Naive thymus-derived CD8-positive, alpha-beta T cell (primary cell): Measurements from ENCODE around the gene ABL1. TPM values are rescaled to one million over a fixed set of nuclear protein-coding genes. Genes with fewer than 3 reads are reported as not detected.

Experiments used
- ATAC-seq, 2 donors: fragments of 150-1000 bp; cut with Tn5 transposase in 1 of 2; sonication (Bioruptor Pico), chemical (Tn5 transposase) in 1 of 2; 1 replicate in 1 of 2; 2 replicates in 1 of 2; pipeline ENCODE4 v1.10.0; 2021; ENCODE audit warnings: mild to moderate bottlenecking in 2 of 2, moderate library complexity in 2 of 2
- POLR2A ChIA-PET: fragments of 350-600 bp; sonication (Branson Sonifier 250); formaldehyde crosslinking; loops from one replicate; lab custom pipeline; 2021; ENCODE audit warnings: antibody characterized with exemption; lab: Charles Lee
- DNase-seq, 10 donors: peaks; one replicate each; pipeline versions ENCODE4 v3.0.0 to v3.0.0-alpha.2; 2020 to 2022
- H3K27ac Mint-ChIP-seq, 10 donors: one replicate each; pipeline ENCODE4 v1.8.0; 2020 to 2022; ENCODE audit warnings: mild to moderate bottlenecking in 10 of 10, mixed read lengths in 10 of 10, moderate library complexity in 4 of 10, inconsistent platforms in 1 of 10
- H3K27me3 Mint-ChIP-seq, 5 donors: one replicate each; pipeline ENCODE4 v1.8.0; 2021 to 2022; ENCODE audit warnings: mixed read lengths in 5 of 5
- H3K36me3 Mint-ChIP-seq, 3 donors: one replicate each; pipeline ENCODE4 v1.8.0; 2020 to 2022; ENCODE audit warnings: mixed read lengths in 3 of 3, mild to moderate bottlenecking in 2 of 3, inconsistent platforms in 1 of 3
- H3K4me1 Mint-ChIP-seq, 4 donors: one replicate each; pipeline ENCODE4 v1.8.0; 2021 to 2022; ENCODE audit warnings: mixed read lengths in 4 of 4
- H3K4me3 Mint-ChIP-seq, 10 donors: one replicate each; pipeline ENCODE4 v1.8.0; 2020 to 2022; ENCODE audit warnings: mild to moderate bottlenecking in 10 of 10, mixed read lengths in 10 of 10, moderate library complexity in 6 of 10, inconsistent platforms in 1 of 10
- H3K9me3 Mint-ChIP-seq, 9 donors: one replicate each; pipeline ENCODE4 v1.8.0; 2020 to 2022; ENCODE audit warnings: mixed read lengths in 9 of 9, mild to moderate bottlenecking in 3 of 9, inconsistent platforms in 1 of 9, moderate library complexity in 1 of 9
- polyA plus RNA-seq, 3 donors: library from polyadenylated mRNA; unstranded; fragments of 300-500 nt; fragmentation: Illumina TruSeq; gene quantifications; one replicate each; pipeline ENCODE4 v1.2.3, GENCODE V29; 2021
- total RNA-seq, 8 experiments: library from RNA in 2 of 8; stranded (reverse) in 2 of 8; gene quantifications; one replicate each; pipeline ENCODE4 v1.2.3 and lab custom pipeline; 2021 to 2026

Gene ABL1
- total and polyA plus RNA-seq, 5 experiments from 2014 or later = 6.4 to 38.9 (median 16.8) TPM

GRCh38 chr9:130936285-130937117 is 101.4 kb downstream of the ABL1 start:
- ATAC-seq (no peak), DNase-seq (no peak)
- H3K4me1 Mint-ChIP-seq = peaks cover 9 to 20% (median 17%) of the 10 kb centered on the region in 4 donors
- peak overlapping the region in 6 of 10 donors; percentile 2 to 53 (median 26) for H3K4me3 Mint-ChIP-seq
- no peak overlapping the region for H3K27ac Mint-ChIP-seq
- no peaks in the 10 kb centered on the region for H3K36me3 Mint-ChIP-seq
- POLR2A ChIA-PET = no interaction called here
- H3K9me3 Mint-ChIP-seq = no peaks in the 10 kb centered on the region
- peaks cover 36 to 88% (median 52%) of the 10 kb centered on the region in 5 donors for H3K27me3 Mint-ChIP-seq

Other genes with a start within 250 kb of the ABL1 start
- under 1 TPM in 1 of 2 experiments, not detected in 1; 0.13 TPM for gene PRDM12, start 170.7 kb upstream of the ABL1 start, total RNA-seq
- gene PRDM12, start 170.7 kb upstream of the ABL1 start, polyA plus RNA-seq = under 1 TPM in 1 of 3 donors, not detected in 2; 0.06 TPM
- gene EXOSC2, start 141.5 kb upstream of the ABL1 start, total RNA-seq = 10 to 100 TPM; 66.9 to 71.3 TPM
- 10 to 100 TPM; 18.7 to 31.1 (median 25.0) TPM for gene EXOSC2, start 141.5 kb upstream of the ABL1 start, polyA plus RNA-seq
- gene QRFP, start 61.6 kb downstream of the ABL1 start, total RNA-seq = not detected
- not detected for gene QRFP, start 61.6 kb downstream of the ABL1 start, polyA plus RNA-seq
- not detected for gene FIBCD1, start 104.0 kb downstream of the ABL1 start, total RNA-seq
- not detected for gene FIBCD1, start 104.0 kb downstream of the ABL1 start, polyA plus RNA-seq
- gene LAMC3, start 173.9 kb downstream of the ABL1 start, total RNA-seq = 1 to 10 TPM; 6.9 to 7.2 TPM
- under 1 TPM in 1 of 3 donors, not detected in 2; 0.02 TPM for gene LAMC3, start 173.9 kb downstream of the ABL1 start, polyA plus RNA-seq